CD4-positive, CD25-positive, alpha-beta regulatory T cell (primary cell): ENCODE data around the gene VANGL1. TPM values are rescaled to one million over a fixed set of nuclear protein-coding genes. Genes with fewer than 3 reads are reported as not detected.

ENCODE experiments used
- ATAC-seq, 2 donors: fragments of 150-1000 bp; cut with Tn5 transposase; one replicate each; pipeline ENCODE4 v1.10.0; 2021; ENCODE audit warnings: low read depth in 2 of 2, moderate number of reproducible peaks in 2 of 2, moderate library complexity in 1 of 2
- DNase-seq, 3 donors: peaks; one replicate each; pipeline versions ENCODE4 v3.0.0 to v3.0.0-alpha.2; 2012 to 2022; ENCODE audit warnings: mixed read lengths in 1 of 3
- H3K27ac ChIP-seq: one replicate; pipeline ENCODE4 v1.7.0; 2013; ENCODE audit warnings: mild to moderate bottlenecking, low read length; ENCODE audit not compliant: insufficient read depth, poor library complexity, severe bottlenecking
- H3K27me3 ChIP-seq: one replicate; pipeline ENCODE4 v1.7.0; 2013; ENCODE audit warnings: low read length; ENCODE audit not compliant: control insufficient read depth, insufficient read depth
- H3K36me3 ChIP-seq: one replicate; pipeline ENCODE4 v1.7.0; 2013; ENCODE audit warnings: mild to moderate bottlenecking, low read length, moderate library complexity; ENCODE audit not compliant: control insufficient read depth, insufficient read depth
- H3K4me1 ChIP-seq: 2 replicates; pipeline ENCODE4 v1.7.0; 2013; ENCODE audit warnings: mild to moderate bottlenecking, low read length; ENCODE audit not compliant: insufficient read depth, control insufficient read depth, poor library complexity, severe bottlenecking
- H3K4me3 ChIP-seq: one replicate; pipeline ENCODE4 v1.7.0; 2013; ENCODE audit warnings: low read depth, mild to moderate bottlenecking, low read length, moderate library complexity
- H3K9me3 ChIP-seq, 2 experiments: 1 replicate in 1 of 2; 2 replicates in 1 of 2; pipeline ENCODE4 v1.7.0; 2013; ENCODE audit warnings: low read length in 2 of 2, mild to moderate bottlenecking in 1 of 2, moderate library complexity in 1 of 2; ENCODE audit not compliant: control insufficient read depth in 2 of 2
- H3K27ac Mint-ChIP-seq, 3 donors: one replicate each; pipeline ENCODE4 v1.8.0; 2020 to 2022; ENCODE audit warnings: mild to moderate bottlenecking in 3 of 3, mixed read lengths in 3 of 3, moderate library complexity in 2 of 3
- H3K27me3 Mint-ChIP-seq: one replicate; pipeline ENCODE4 v1.8.0; 2022; ENCODE audit warnings: mild to moderate bottlenecking, mixed read lengths
- H3K36me3 Mint-ChIP-seq: one replicate; pipeline ENCODE4 v1.8.0; 2020; ENCODE audit warnings: mixed read lengths
- H3K4me1 Mint-ChIP-seq, 4 donors: one replicate each; pipeline ENCODE4 v1.8.0; 2020 to 2022; ENCODE audit warnings: mixed read lengths in 4 of 4, mild to moderate bottlenecking in 1 of 4
- H3K4me3 Mint-ChIP-seq, 4 donors: one replicate each; pipeline ENCODE4 v1.8.0; 2020 to 2022; ENCODE audit warnings: mild to moderate bottlenecking in 4 of 4, mixed read lengths in 4 of 4, moderate library complexity in 3 of 4
- H3K9me3 Mint-ChIP-seq, 7 donors: one replicate each; pipeline ENCODE4 v1.8.0; 2020 to 2022; ENCODE audit warnings: mixed read lengths in 7 of 7, mild to moderate bottlenecking in 3 of 7, moderate library complexity in 2 of 7
- polyA plus RNA-seq, 4 donors: library from polyadenylated mRNA; unstranded; fragments of 300-500 nt; fragmentation: Illumina TruSeq; gene quantifications; one replicate each; pipeline ENCODE4 v1.2.3, GENCODE V29; 2021
- total RNA-seq: library from RNA; stranded (reverse); gene quantifications from one replicate; pipeline ENCODE4 v1.2.3, GENCODE V29; 2022

Gene VANGL1
- total and polyA plus RNA-seq, 5 donors from 2014 or later = 3.6 to 10.7 (median 6.1) TPM

- H3K27ac Mint-ChIP-seq = no peak overlapping the region
- H3K36me3 Mint-ChIP-seq = no peaks in the 10 kb centered on the region
- no peaks in the 10 kb centered on the region for H3K36me3 ChIP-seq
- H3K4me3 ChIP-seq = no peak overlapping the region
- no peaks in the 10 kb centered on the region for H3K27me3 ChIP-seq
- no peaks in the 10 kb centered on the region for H3K9me3 ChIP-seq
- ATAC-seq (no peak), DNase-seq (no peak)
- H3K4me3 Mint-ChIP-seq = no peak overlapping the region
- H3K4me1 ChIP-seq = no peaks in the 10 kb centered on the region
- peaks cover 0 to 20% (median 0%) of the 10 kb centered on the region in 4 donors for H3K4me1 Mint-ChIP-seq
- no peaks in the 10 kb centered on the region for H3K27me3 Mint-ChIP-seq
- no peaks in the 10 kb centered on the region for H3K9me3 Mint-ChIP-seq
- no peak overlapping the region for H3K27ac ChIP-seq
Observed at GRCh38 chr1:115670476-115671175, 28.9 kb downstream of the VANGL1 start.

DNA sequence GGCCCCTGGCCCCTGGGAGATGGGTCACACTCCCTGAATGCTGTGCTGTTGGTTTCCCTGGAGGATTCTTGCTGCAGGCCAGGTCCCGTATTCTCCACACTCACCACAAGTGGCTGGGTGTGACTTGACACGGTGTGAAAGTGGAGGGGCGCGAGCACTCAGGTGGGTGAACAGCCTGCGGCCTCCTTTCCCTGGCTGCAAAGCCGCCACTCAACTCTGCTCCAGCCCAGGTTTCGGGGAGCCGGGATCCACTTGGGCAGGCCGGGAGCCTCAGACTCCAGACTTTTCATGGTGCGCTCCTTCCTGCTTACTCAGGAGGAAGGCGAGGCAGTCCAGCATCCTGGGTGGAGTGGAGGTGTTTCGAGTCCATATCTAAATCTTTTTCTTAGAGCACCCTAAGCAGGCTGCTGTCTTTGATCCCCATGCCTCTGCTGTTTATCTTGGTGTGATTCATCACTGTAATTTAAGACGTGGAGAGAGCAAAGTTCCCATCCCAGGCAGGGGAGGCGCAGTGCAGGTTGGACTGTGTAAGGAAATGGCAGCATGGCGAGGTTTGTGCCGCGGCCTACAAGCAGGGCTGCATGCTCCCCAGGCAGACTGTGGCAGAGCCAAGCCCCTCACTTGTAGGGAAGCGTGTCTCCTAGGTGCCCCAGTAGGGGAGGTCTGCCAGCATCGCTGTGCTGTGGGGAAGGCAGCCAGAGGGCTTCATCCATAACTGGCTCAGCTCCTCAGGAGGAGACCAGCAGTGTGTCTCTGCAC, 29.6 kb downstream of the VANGL1 start:
- Mint-ChIP-seq H3K36me3 (no peaks in the 10 kb centered on the region), H3K4me1 (peaks cover 0 to 20% (median 0%) of the 10 kb centered on the region in 4 donors), H3K4me3 (no peak overlapping the region), H3K9me3 (no peaks in the 10 kb centered on the region), H3K27ac (no peak overlapping the region), H3K27me3 (no peaks in the 10 kb centered on the region)
- DNase-seq = no peak
- no peaks in the 10 kb centered on the region for H3K36me3 ChIP-seq
- H3K27ac ChIP-seq = no peak overlapping the region
- H3K4me1 ChIP-seq = no peaks in the 10 kb centered on the region
- no peak for ATAC-seq
- no peaks in the 10 kb centered on the region for H3K27me3 ChIP-seq
- H3K4me3 ChIP-seq = no peak overlapping the region
- no peaks in the 10 kb centered on the region for H3K9me3 ChIP-seq

- Mint-ChIP-seq H3K27me3 (no peaks in the 10 kb centered on the region), H3K27ac (no peak overlapping the region), H3K4me3 (no peak overlapping the region), H3K9me3 (no peaks in the 10 kb centered on the region), H3K36me3 (no peaks in the 10 kb centered on the region), H3K4me1 (peaks cover 0 to 19% (median 2%) of the 10 kb centered on the region in 4 donors)
- H3K4me3 ChIP-seq = no peak overlapping the region
- no peak overlapping the region for H3K27ac ChIP-seq
- no peaks in the 10 kb centered on the region for H3K4me1 ChIP-seq
- H3K9me3 ChIP-seq = no peaks in the 10 kb centered on the region
- no peaks in the 10 kb centered on the region for H3K36me3 ChIP-seq
- H3K27me3 ChIP-seq = no peaks in the 10 kb centered on the region
- DNase-seq (no peak), ATAC-seq (no peak)
Observed at GRCh38 chr1:115672224-115673009, 30.6 kb downstream of the VANGL1 start.

DNA sequence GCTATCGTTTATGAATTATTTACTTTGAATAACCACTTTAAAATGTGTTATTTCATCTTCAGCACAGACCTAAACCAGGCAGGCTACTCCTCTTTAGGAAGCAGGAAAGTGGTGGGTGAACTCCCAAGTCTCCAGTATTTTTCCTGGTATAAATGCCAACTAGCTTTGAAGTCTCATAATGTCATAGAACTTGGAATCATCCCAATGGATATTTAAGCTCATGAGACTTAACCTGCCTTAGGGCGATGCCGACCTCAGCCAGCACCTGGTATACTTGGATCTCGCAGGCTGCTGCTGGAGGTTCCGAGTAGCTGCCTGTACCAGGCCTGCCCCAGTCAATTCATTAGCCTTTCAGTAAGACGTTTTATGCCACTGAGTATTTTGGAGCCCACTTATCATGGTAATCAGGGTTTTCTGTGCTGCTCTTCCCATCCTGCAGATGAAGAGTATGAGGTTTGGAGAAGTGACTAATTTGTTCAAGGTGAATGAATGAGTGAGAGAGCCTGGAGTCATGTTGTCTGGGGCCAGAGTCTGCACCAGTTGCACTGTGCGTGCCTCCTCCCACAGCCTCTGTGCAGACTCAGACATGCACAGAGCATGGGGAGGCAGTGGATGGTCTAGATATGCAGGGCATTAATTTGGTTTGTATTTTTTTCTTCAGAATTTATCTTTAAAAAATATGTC, 34.9 kb downstream of the VANGL1 start:
- peaks cover 0 to 8% (median 0%) of the 10 kb centered on the region in 4 donors for H3K4me1 Mint-ChIP-seq

DNA sequence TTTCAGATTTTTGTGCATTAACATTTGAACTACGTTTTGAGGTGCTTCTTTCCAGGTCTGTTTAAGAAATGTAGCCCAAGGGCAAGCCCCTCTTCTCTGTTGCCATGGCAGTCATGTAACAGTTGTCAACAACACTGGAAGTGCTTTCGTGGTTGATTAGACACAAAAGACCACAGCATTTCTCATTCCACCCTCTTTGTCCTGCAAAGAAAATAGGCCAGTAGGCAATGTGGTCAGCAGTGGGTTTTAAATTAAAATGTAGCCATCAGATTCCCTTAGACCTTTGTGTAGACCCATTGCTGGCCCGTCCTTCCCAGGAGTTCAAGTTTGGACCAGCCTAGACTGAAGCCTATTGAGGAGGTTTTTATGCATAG, 35.4 kb downstream of the VANGL1 start:
- H3K27ac Mint-ChIP-seq = no peak overlapping the region
- DNase-seq = no peak

More for the DNA sequence above, 34.9 kb downstream of the VANGL1 start:
- Histone ChIP-seq H3K4me1 (no peaks in the 10 kb centered on the region), H3K9me3 (no peaks in the 10 kb centered on the region), H3K36me3 (no peaks in the 10 kb centered on the region), H3K4me3 (no peak overlapping the region), H3K27ac (no peak overlapping the region), H3K27me3 (no peaks in the 10 kb centered on the region)
- H3K27ac Mint-ChIP-seq = no peak overlapping the region
- no peaks in the 10 kb centered on the region for H3K27me3 Mint-ChIP-seq
- H3K36me3 Mint-ChIP-seq = no peaks in the 10 kb centered on the region
- no peaks in the 10 kb centered on the region for H3K9me3 Mint-ChIP-seq
- no peak for ATAC-seq
- no peak for DNase-seq
- no peak overlapping the region for H3K4me3 Mint-ChIP-seq

DNA sequence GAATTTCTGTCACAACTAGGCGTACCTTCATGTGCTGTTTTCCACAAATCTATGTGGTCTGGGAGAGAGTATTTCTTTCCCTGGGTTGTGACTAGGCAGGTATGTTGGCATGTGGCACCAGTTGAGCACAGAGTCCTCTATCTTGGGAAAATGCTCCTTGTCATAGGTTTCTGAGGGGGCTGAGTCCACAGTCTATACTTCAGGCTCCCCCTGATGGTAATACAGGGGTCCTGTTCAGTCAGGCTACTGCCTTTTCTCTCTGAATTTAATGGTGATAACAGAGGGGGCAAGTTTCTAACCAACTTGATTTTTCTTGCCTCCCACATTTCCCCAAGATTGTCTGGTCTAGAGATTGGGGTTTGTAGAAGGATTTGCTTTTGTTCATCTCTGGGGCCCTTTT, 35.8 kb downstream of the VANGL1 start:
- Histone ChIP-seq H3K27me3 (no peaks in the 10 kb centered on the region), H3K27ac (no peak overlapping the region), H3K4me1 (no peaks in the 10 kb centered on the region), H3K9me3 (no peaks in the 10 kb centered on the region), H3K4me3 (no peak overlapping the region), H3K36me3 (no peaks in the 10 kb centered on the region)
- Mint-ChIP-seq H3K9me3 (no peaks in the 10 kb centered on the region), H3K36me3 (no peaks in the 10 kb centered on the region), H3K4me1 (peaks cover 0 to 11% (median 0%) of the 10 kb centered on the region in 4 donors), H3K27ac (no peak overlapping the region), H3K27me3 (no peaks in the 10 kb centered on the region), H3K4me3 (no peak overlapping the region)
- ATAC-seq = no peak
- no peak for DNase-seq

More for the DNA sequence above, 35.4 kb downstream of the VANGL1 start:
- Histone ChIP-seq H3K36me3 (no peaks in the 10 kb centered on the region), H3K9me3 (no peaks in the 10 kb centered on the region), H3K27ac (no peak overlapping the region), H3K27me3 (no peaks in the 10 kb centered on the region), H3K4me1 (no peaks in the 10 kb centered on the region), H3K4me3 (no peak overlapping the region)
- Mint-ChIP-seq H3K27me3 (no peaks in the 10 kb centered on the region), H3K36me3 (no peaks in the 10 kb centered on the region), H3K9me3 (no peaks in the 10 kb centered on the region), H3K4me3 (no peak overlapping the region), H3K4me1 (peaks cover 0 to 9% (median 0%) of the 10 kb centered on the region in 4 donors)
- ATAC-seq = no peak

DNA sequence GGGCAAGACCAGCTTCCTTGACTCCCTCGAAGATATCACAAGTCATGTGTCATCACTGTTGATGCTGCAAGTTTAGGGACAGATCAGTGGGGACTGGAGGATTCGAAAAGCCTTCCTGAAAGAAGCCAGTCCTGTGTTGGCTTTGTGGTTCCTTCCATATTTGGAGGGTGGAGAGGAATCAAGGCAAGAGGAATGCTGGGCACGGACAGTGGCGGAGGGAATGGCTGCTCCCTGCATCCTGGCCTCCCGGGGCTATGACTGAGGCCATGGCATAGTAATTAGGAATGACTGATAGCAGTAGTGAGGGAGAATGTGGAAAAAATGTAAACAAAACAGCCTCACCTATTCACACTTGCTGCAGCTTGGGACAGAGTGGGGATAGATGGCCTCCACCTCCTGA, 36.4 kb downstream of the VANGL1 start:
- H3K4me1 Mint-ChIP-seq = peaks cover 0 to 16% (median 0%) of the 10 kb centered on the region in 4 donors

More for the DNA sequence above, 36.4 kb downstream of the VANGL1 start:
- no peak overlapping the region for H3K4me3 ChIP-seq
- Mint-ChIP-seq H3K27ac (no peak overlapping the region), H3K4me3 (no peak overlapping the region), H3K9me3 (no peaks in the 10 kb centered on the region), H3K36me3 (no peaks in the 10 kb centered on the region), H3K27me3 (no peaks in the 10 kb centered on the region)
- H3K27me3 ChIP-seq = no peaks in the 10 kb centered on the region
- ATAC-seq (no peak), DNase-seq (no peak)
- no peaks in the 10 kb centered on the region for H3K9me3 ChIP-seq
- no peak overlapping the region for H3K27ac ChIP-seq
- H3K36me3 ChIP-seq = no peaks in the 10 kb centered on the region
- H3K4me1 ChIP-seq = no peaks in the 10 kb centered on the region
